GM23338 (cell line): Measurements from ENCODE around the gene DNAI2. TPM values are rescaled to one million over a fixed set of nuclear protein-coding genes. Genes with fewer than 3 reads are reported as not detected.

ENCODE experiments used
- ATAC-seq: fragments of 200-7000 bp; cut with Tn5 transposase; 3 replicates; pipeline ENCODE4 v1.9.1; 2020
- DNase-seq: peaks from one replicate; pipeline ENCODE4 v3.0.0-alpha.2; 2015; ENCODE audit warnings: low spot score
- H2AFZ ChIP-seq: fragments of 200-600 bp; sonication (generic); 2 replicates; pipeline ENCODE4 v1.8.0; 2016; ENCODE audit warnings: antibody characterized with exemption, mild to moderate bottlenecking, moderate library complexity
- H3F3A ChIP-seq: fragments of 200-600 bp; sonication (generic); replicated peaks from 2 replicates; pipeline ENCODE4 v1.8.0; 2017; ENCODE audit warnings: antibody characterized with exemption, mixed run types, low read depth
- H3K27ac ChIP-seq: fragments of 200-600 bp; sonication (generic); 2 replicates; pipeline ENCODE4 v1.6.1; 2016; ENCODE audit warnings: low read depth
- H3K27me3 ChIP-seq: fragments of 200-600 bp; sonication (generic); 2 replicates; pipeline ENCODE4 v1.8.0; 2016; ENCODE audit warnings: mild to moderate bottlenecking, mixed run types, moderate library complexity; ENCODE audit not compliant: insufficient read depth
- H3K36me3 ChIP-seq: fragments of 200-600 bp; sonication (generic); 2 replicates; pipeline ENCODE4 v1.8.0; 2016; ENCODE audit warnings: mild to moderate bottlenecking; ENCODE audit not compliant: insufficient read depth
- H3K4me1 ChIP-seq: fragments of 200-600 bp; sonication (generic); 2 replicates; pipeline ENCODE4 v1.8.0; 2016; ENCODE audit warnings: mild to moderate bottlenecking, moderate library complexity; ENCODE audit not compliant: insufficient read depth
- H3K4me2 ChIP-seq: fragments of 200-600 bp; sonication (generic); 2 replicates; pipeline ENCODE4 v1.7.1; 2017; ENCODE audit warnings: mixed run types
- H3K4me3 ChIP-seq: fragments of 200-600 bp; sonication (generic); 2 replicates; pipeline ENCODE4 v1.6.1; 2016; ENCODE audit warnings: mixed run types
- H3K79me2 ChIP-seq: fragments of 200-600 bp; sonication (generic); replicated peaks from 2 replicates; pipeline ENCODE4 v1.8.0; 2017; ENCODE audit warnings: mild to moderate bottlenecking; ENCODE audit not compliant: insufficient read depth
- H3K9me2 ChIP-seq: fragments of 200-600 bp; sonication (generic); 2 replicates; pipeline ENCODE4 v1.8.0; 2017; ENCODE audit not compliant: insufficient read depth
- H4K20me1 ChIP-seq: fragments of 200-600 bp; sonication (generic); replicated peaks from 2 replicates; pipeline ENCODE4 v1.8.0; 2017; ENCODE audit warnings: mild to moderate bottlenecking; ENCODE audit not compliant: insufficient read depth
- H3K27ac Mint-ChIP-seq: 2 replicates; pipeline ENCODE4 v1.8.0; 2020; ENCODE audit warnings: inconsistent platforms, mild to moderate bottlenecking, moderate library complexity, mixed read lengths
- H3K27me3 Mint-ChIP-seq: 3 replicates; pipeline ENCODE4 v1.8.0; 2022; ENCODE audit warnings: low read depth, mild to moderate bottlenecking, moderate library complexity, mixed read lengths, inconsistent platforms; ENCODE audit not compliant: insufficient read depth, poor library complexity
- H3K36me3 Mint-ChIP-seq: 3 replicates; pipeline ENCODE4 v1.8.0; 2021; ENCODE audit warnings: low read depth, mild to moderate bottlenecking, inconsistent platforms, moderate library complexity, mixed read lengths
- H3K4me1 Mint-ChIP-seq: 3 replicates; pipeline ENCODE4 v1.8.0; 2020; ENCODE audit warnings: mild to moderate bottlenecking, inconsistent platforms, mixed read lengths
- H3K4me3 Mint-ChIP-seq: 3 replicates; pipeline ENCODE4 v1.8.0; 2021; ENCODE audit warnings: moderate library complexity, mild to moderate bottlenecking, inconsistent platforms, mixed read lengths
- H3K9me3 Mint-ChIP-seq: 3 replicates; pipeline ENCODE4 v1.8.0; 2020; ENCODE audit warnings: moderate library complexity, mild to moderate bottlenecking, inconsistent platforms, mixed read lengths
- CREB1 ChIP-seq: fragments of 250-450 bp; sonication (Bioruptor Pico); IDR thresholded peaks from 2 replicates; pipeline ENCODE4 v1.5.0; 2020; ENCODE audit warnings: low read depth, mild to moderate bottlenecking, moderate library complexity
- EZH2 ChIP-seq: fragments of 200-600 bp; sonication (generic); IDR thresholded peaks from one replicate; pipeline ENCODE4 v1.8.0; 2017; ENCODE audit warnings: antibody characterized with exemption, mild to moderate bottlenecking, low read depth; ENCODE audit not compliant: unreplicated experiment
- EZH2phosphoT487 ChIP-seq: fragments of 200-600 bp; sonication (generic); IDR thresholded peaks from one replicate; pipeline ENCODE4 v1.8.1; 2018; ENCODE audit warnings: antibody characterized with exemption; ENCODE audit not compliant: unreplicated experiment
- NANOG ChIP-seq: IDR thresholded peaks from 2 replicates; pipeline ENCODE4 v1.6.1; 2016; ENCODE audit warnings: antibody characterized with exemption, borderline replicate concordance
- POLR2AphosphoS5 ChIP-seq: IDR thresholded peaks from 2 replicates; pipeline ENCODE4 v1.6.1; 2016; ENCODE audit warnings: antibody characterized with exemption, low read depth
- ZNF114 ChIP-seq: fragments of 250-450 bp; sonication (Bioruptor Pico); IDR thresholded peaks from 2 replicates; pipeline ENCODE4 v1.5.0; 2020; ENCODE audit warnings: mild to moderate bottlenecking, moderate library complexity
- polyA plus RNA-seq: library from polyadenylated mRNA; unstranded; fragments of >200 nt; fragmentation: Nextera tagmentation; extraction: Ambion mirVana; gene quantifications from 2 replicates; pipeline ENCODE4 v1.2.1, GENCODE V29; 2016
- total RNA-seq: library from RNA; depleted of rRNA; stranded (reverse); fragments of >200 nt; shearing (Covaris generic); gene quantifications from 2 replicates; pipeline ENCODE4 v1.2.3, GENCODE V29; 2014
- TF ChIP-seq, protein P1 (sequence below): IDR thresholded peaks from one replicate; pipeline ENCODE4 v1.6.1; 2018; ENCODE audit warnings: antibody characterized with exemption; ENCODE audit not compliant: unreplicated experiment
- TF ChIP-seq, protein P2 (sequence below): IDR thresholded peaks from 2 replicates; pipeline ENCODE4 v1.6.1; 2016; ENCODE audit warnings: antibody characterized with exemption
- TF ChIP-seq, protein P3 (sequence below), 2 experiments: fragments of 200-600 bp in 1 of 2; sonication (generic) in 1 of 2; conservative IDR thresholded peaks; 2 replicates each; pipeline versions ENCODE4 v1.5.1 to v1.6.1; 2016 to 2017; ENCODE audit warnings: antibody characterized with exemption in 2 of 2, low read depth in 2 of 2, mild to moderate bottlenecking in 2 of 2, moderate library complexity in 1 of 2

DNAI2 gene
- total and polyA plus RNA-seq, 2 experiments from 2014 or later, result 0.21 TPM; not detected in 1

DNA sequence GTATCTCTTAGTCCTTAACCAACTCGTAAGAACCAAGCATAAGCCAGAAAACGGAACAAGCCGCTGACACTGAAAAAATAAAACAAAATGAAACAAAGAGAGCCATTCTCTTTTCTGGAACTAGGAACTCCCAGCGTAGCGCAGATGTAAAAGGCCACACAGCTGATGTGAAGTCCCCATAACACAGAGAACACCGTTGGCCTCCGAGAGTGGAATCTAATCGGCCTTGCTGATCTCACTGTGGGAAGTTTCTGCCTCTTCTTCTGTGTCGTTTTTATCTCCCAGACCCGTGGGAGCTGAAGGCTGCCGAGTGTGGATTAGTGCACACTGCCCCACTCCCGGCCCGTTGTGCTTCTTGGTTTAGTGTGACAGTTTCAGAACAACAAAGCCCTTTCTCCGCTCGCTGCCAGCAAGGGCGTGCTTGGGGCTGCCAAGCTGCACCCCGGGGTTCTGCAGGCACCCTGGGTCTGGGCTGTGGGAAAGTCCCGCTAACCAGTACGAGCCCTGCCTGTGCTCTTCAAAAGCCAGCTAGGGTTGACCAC is 38.9 kb upstream of the DNAI2 start:
- no peaks in the 10 kb centered on the region for H3K79me2 ChIP-seq
- no peak overlapping the region for H3K27ac Mint-ChIP-seq

DNA sequence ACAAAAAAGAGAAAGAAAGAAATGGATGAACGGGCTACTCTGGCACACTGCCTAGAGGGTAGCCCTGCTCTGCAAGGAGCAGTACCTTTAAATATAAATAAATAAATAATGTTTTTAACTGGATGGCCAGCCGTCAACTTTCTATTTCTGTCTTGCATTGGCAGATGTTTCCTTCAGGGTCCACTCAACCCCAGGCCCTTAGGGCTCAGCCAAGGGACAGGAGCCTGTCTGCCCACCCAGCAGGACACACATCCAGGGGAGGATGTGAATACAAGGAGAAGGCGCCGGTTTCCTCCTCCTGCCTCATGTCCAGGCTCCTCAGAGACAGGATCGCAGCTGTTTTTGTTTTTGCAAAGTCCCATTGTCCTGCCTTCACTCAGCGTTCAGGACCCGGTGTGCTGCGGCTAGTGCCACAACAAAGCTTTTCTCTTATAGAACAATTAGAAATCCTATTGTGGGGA is 38.1 kb upstream of the DNAI2 start:
- Histone ChIP-seq H3K4me3 (no peak overlapping the region), H3K4me1 (peaks cover 6% of the 10 kb centered on the region; the same call in 1 of the 2 replicates), H3K27me3 (no peaks in the 10 kb centered on the region), H4K20me1 (no peaks in the 10 kb centered on the region), H3K36me3 (no peaks in the 10 kb centered on the region), H3K79me2 (no peaks in the 10 kb centered on the region), H3F3A (no peaks in the 10 kb centered on the region), H3K9me2 (no peaks in the 10 kb centered on the region), H3K27ac (no peak overlapping the region), H2AFZ (no peak overlapping the region), H3K4me2 (no peak overlapping the region)
- DNase-seq, result no peak
- no peak overlapping the region for H3K4me3 Mint-ChIP-seq
- peaks cover 17% of the 10 kb centered on the region for H3K4me1 Mint-ChIP-seq
- H3K9me3 Mint-ChIP-seq, result no peaks in the 10 kb centered on the region; the same call in 1 of the 3 replicates
- TF ChIP-seq, protein P1, sequence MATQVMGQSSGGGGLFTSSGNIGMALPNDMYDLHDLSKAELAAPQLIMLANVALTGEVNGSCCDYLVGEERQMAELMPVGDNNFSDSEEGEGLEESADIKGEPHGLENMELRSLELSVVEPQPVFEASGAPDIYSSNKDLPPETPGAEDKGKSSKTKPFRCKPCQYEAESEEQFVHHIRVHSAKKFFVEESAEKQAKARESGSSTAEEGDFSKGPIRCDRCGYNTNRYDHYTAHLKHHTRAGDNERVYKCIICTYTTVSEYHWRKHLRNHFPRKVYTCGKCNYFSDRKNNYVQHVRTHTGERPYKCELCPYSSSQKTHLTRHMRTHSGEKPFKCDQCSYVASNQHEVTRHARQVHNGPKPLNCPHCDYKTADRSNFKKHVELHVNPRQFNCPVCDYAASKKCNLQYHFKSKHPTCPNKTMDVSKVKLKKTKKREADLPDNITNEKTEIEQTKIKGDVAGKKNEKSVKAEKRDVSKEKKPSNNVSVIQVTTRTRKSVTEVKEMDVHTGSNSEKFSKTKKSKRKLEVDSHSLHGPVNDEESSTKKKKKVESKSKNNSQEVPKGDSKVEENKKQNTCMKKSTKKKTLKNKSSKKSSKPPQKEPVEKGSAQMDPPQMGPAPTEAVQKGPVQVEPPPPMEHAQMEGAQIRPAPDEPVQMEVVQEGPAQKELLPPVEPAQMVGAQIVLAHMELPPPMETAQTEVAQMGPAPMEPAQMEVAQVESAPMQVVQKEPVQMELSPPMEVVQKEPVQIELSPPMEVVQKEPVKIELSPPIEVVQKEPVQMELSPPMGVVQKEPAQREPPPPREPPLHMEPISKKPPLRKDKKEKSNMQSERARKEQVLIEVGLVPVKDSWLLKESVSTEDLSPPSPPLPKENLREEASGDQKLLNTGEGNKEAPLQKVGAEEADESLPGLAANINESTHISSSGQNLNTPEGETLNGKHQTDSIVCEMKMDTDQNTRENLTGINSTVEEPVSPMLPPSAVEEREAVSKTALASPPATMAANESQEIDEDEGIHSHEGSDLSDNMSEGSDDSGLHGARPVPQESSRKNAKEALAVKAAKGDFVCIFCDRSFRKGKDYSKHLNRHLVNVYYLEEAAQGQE, result no peak
- no peak for TF ChIP-seq EZH2
- TF ChIP-seq, protein P2, sequence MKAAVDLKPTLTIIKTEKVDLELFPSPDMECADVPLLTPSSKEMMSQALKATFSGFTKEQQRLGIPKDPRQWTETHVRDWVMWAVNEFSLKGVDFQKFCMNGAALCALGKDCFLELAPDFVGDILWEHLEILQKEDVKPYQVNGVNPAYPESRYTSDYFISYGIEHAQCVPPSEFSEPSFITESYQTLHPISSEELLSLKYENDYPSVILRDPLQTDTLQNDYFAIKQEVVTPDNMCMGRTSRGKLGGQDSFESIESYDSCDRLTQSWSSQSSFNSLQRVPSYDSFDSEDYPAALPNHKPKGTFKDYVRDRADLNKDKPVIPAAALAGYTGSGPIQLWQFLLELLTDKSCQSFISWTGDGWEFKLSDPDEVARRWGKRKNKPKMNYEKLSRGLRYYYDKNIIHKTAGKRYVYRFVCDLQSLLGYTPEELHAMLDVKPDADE, result no peak
- TF ChIP-seq NANOG, result no peak
- TF ChIP-seq ZNF114, result no peak
- TF ChIP-seq, protein P3, sequence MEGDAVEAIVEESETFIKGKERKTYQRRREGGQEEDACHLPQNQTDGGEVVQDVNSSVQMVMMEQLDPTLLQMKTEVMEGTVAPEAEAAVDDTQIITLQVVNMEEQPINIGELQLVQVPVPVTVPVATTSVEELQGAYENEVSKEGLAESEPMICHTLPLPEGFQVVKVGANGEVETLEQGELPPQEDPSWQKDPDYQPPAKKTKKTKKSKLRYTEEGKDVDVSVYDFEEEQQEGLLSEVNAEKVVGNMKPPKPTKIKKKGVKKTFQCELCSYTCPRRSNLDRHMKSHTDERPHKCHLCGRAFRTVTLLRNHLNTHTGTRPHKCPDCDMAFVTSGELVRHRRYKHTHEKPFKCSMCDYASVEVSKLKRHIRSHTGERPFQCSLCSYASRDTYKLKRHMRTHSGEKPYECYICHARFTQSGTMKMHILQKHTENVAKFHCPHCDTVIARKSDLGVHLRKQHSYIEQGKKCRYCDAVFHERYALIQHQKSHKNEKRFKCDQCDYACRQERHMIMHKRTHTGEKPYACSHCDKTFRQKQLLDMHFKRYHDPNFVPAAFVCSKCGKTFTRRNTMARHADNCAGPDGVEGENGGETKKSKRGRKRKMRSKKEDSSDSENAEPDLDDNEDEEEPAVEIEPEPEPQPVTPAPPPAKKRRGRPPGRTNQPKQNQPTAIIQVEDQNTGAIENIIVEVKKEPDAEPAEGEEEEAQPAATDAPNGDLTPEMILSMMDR (conservative IDR thresholded peaks at IDR 0.05; ENCODE audit: low read depth in 2 of 2), result no peak
- TF ChIP-seq POLR2AphosphoS5, result no peak
- TF ChIP-seq EZH2phosphoT487, result no peak
- ATAC-seq, result no peak; the same call in 2 of the 3 replicates
- H3K36me3 Mint-ChIP-seq, result no peaks in the 10 kb centered on the region
- peaks cover 7% of the 10 kb centered on the region for H3K27me3 Mint-ChIP-seq
- H3K27ac Mint-ChIP-seq, result no peak overlapping the region

More for the DNA sequence above, 38.9 kb upstream of the DNAI2 start:
- Histone ChIP-seq H3K4me3 (no peak overlapping the region), H3K9me2 (no peaks in the 10 kb centered on the region), H3K27me3 (no peaks in the 10 kb centered on the region), H4K20me1 (no peaks in the 10 kb centered on the region), H3K36me3 (no peaks in the 10 kb centered on the region), H2AFZ (no peak overlapping the region), H3F3A (no peaks in the 10 kb centered on the region), H3K4me1 (no peaks in the 10 kb centered on the region), H3K4me2 (no peak overlapping the region), H3K27ac (no peak overlapping the region)
- Mint-ChIP-seq H3K9me3 (no peaks in the 10 kb centered on the region; the same call in 2 of the 3 replicates), H3K4me3 (no peak overlapping the region), H3K4me1 (peaks cover 11% of the 10 kb centered on the region), H3K27me3 (peaks cover 4% of the 10 kb centered on the region), H3K36me3 (no peaks in the 10 kb centered on the region)
- DNase-seq (no peak), ATAC-seq (no peak)
- no peak for TF ChIP-seq NANOG
- TF ChIP-seq CREB1 (CRISPR knock-in tag), result no peak
- no peak for TF ChIP-seq POLR2AphosphoS5
- TF ChIP-seq ZNF114, result no peak
